ENCODE data around the gene PDIK1L.

PDIK1L gene

GRCh38 chr1:26130695-26131094, 19.1 kb downstream of the PDIK1L start:
- Histone ChIP-seq H3K4me3 (ENCODE audit: low read depth in 1 of 2, low read length in 1 of 2) (no peak overlapping the region), H3K27me3 (no peaks in the 10 kb centered on the region), H3K9me3 (no peaks in the 10 kb centered on the region), H3K4me1 (ENCODE audit: control insufficient read depth in 1 of 2, insufficient read depth in 1 of 2, low read depth in 1 of 2, low read length in 1 of 2) (peaks cover 29 to 30% of the 10 kb centered on the region in 2 experiments), H3K36me3 (no peaks in the 10 kb centered on the region), H3K27ac (no peak overlapping the region)
- no peak for TF ChIP-seq CTCF (IDR thresholded peaks at IDR 0.05)

- TF ChIP-seq CTCF (IDR thresholded peaks at IDR 0.05): no peak
- H3K4me1 ChIP-seq (ENCODE audit: control insufficient read depth in 1 of 2, insufficient read depth in 1 of 2, low read depth in 1 of 2, low read length in 1 of 2): peaks cover 14% of the 10 kb centered on the region in 2 experiments
- H3K27me3 ChIP-seq: no peaks in the 10 kb centered on the region
- H3K4me3 ChIP-seq (ENCODE audit: low read depth in 1 of 2, low read length in 1 of 2): no peak overlapping the region
- H3K36me3 ChIP-seq: no peaks in the 10 kb centered on the region
- H3K9me3 ChIP-seq: no peaks in the 10 kb centered on the region
- H3K27ac ChIP-seq: no peak overlapping the region
Observed at GRCh38 chr1:26132128-26132833, 20.7 kb downstream of the PDIK1L start.

GRCh38 chr1:26132834-26133167, 21.2 kb downstream of the PDIK1L start:
- H3K9me3 ChIP-seq: no peaks in the 10 kb centered on the region
- no peak overlapping the region for H3K27ac ChIP-seq
- H3K27me3 ChIP-seq: no peaks in the 10 kb centered on the region
- H3K36me3 ChIP-seq: no peaks in the 10 kb centered on the region
- no peak for TF ChIP-seq CTCF (IDR thresholded peaks at IDR 0.05)
- H3K4me3 ChIP-seq (ENCODE audit: low read depth in 1 of 2, low read length in 1 of 2): no peak overlapping the region
- H3K4me1 ChIP-seq (ENCODE audit: control insufficient read depth in 1 of 2, insufficient read depth in 1 of 2, low read depth in 1 of 2, low read length in 1 of 2): peaks cover 8 to 9% of the 10 kb centered on the region in 2 experiments

- no peak overlapping the region for H3K4me3 ChIP-seq (ENCODE audit: low read depth in 1 of 2, low read length in 1 of 2)
- peaks cover 7 to 9% of the 10 kb centered on the region in 2 experiments for H3K4me1 ChIP-seq (ENCODE audit: control insufficient read depth in 1 of 2, insufficient read depth in 1 of 2, low read depth in 1 of 2, low read length in 1 of 2)
- TF ChIP-seq CTCF (IDR thresholded peaks at IDR 0.05): no peak
- no peak overlapping the region for H3K27ac ChIP-seq
- no peaks in the 10 kb centered on the region for H3K36me3 ChIP-seq
- H3K9me3 ChIP-seq: no peaks in the 10 kb centered on the region
- no peaks in the 10 kb centered on the region for H3K27me3 ChIP-seq
Observed at GRCh38 chr1:26134466-26134865, 22.8 kb downstream of the PDIK1L start.

- H3K4me1 ChIP-seq (ENCODE audit: control insufficient read depth in 1 of 2, insufficient read depth in 1 of 2, low read depth in 1 of 2, low read length in 1 of 2): peaks cover 7 to 10% of the 10 kb centered on the region in 2 experiments
- H3K4me3 ChIP-seq (ENCODE audit: low read depth in 1 of 2, low read length in 1 of 2): no peak overlapping the region
- no peaks in the 10 kb centered on the region for H3K9me3 ChIP-seq
- H3K27me3 ChIP-seq: no peaks in the 10 kb centered on the region
- H3K36me3 ChIP-seq: no peaks in the 10 kb centered on the region
- TF ChIP-seq CTCF (IDR thresholded peaks at IDR 0.05): no peak
- no peak overlapping the region for H3K27ac ChIP-seq
Observed at GRCh38 chr1:26138974-26139558, 27.4 kb downstream of the PDIK1L start.

Measured in neutrophil (primary cell).